VCaP (cell line): ENCODE measurements around the gene RBM38.

Experiments
- H3K27ac ChIP-seq: fragments of 450-650 bp; 2 replicates; pipeline ENCODE4 v1.5.1; 2017
- TF ChIP-seq, protein P1 (sequence below): fragments of 450-650 bp; conservative IDR thresholded peaks from 2 replicates; pipeline ENCODE4 v1.5.1; 2017; ENCODE audit warnings: mild to moderate bottlenecking, moderate library complexity

Gene RBM38

GRCh38 chr20:57371363-57371762 is 19.8 kb upstream of the RBM38 start:
- H3K27ac ChIP-seq: no peak overlapping the region
- TF ChIP-seq, protein P1, sequence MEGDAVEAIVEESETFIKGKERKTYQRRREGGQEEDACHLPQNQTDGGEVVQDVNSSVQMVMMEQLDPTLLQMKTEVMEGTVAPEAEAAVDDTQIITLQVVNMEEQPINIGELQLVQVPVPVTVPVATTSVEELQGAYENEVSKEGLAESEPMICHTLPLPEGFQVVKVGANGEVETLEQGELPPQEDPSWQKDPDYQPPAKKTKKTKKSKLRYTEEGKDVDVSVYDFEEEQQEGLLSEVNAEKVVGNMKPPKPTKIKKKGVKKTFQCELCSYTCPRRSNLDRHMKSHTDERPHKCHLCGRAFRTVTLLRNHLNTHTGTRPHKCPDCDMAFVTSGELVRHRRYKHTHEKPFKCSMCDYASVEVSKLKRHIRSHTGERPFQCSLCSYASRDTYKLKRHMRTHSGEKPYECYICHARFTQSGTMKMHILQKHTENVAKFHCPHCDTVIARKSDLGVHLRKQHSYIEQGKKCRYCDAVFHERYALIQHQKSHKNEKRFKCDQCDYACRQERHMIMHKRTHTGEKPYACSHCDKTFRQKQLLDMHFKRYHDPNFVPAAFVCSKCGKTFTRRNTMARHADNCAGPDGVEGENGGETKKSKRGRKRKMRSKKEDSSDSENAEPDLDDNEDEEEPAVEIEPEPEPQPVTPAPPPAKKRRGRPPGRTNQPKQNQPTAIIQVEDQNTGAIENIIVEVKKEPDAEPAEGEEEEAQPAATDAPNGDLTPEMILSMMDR: no peak

GRCh38 chr20:57372157-57372556 is 19.0 kb upstream of the RBM38 start:
- H3K27ac ChIP-seq: no peak overlapping the region
- TF ChIP-seq, protein P1: no peak

DNA sequence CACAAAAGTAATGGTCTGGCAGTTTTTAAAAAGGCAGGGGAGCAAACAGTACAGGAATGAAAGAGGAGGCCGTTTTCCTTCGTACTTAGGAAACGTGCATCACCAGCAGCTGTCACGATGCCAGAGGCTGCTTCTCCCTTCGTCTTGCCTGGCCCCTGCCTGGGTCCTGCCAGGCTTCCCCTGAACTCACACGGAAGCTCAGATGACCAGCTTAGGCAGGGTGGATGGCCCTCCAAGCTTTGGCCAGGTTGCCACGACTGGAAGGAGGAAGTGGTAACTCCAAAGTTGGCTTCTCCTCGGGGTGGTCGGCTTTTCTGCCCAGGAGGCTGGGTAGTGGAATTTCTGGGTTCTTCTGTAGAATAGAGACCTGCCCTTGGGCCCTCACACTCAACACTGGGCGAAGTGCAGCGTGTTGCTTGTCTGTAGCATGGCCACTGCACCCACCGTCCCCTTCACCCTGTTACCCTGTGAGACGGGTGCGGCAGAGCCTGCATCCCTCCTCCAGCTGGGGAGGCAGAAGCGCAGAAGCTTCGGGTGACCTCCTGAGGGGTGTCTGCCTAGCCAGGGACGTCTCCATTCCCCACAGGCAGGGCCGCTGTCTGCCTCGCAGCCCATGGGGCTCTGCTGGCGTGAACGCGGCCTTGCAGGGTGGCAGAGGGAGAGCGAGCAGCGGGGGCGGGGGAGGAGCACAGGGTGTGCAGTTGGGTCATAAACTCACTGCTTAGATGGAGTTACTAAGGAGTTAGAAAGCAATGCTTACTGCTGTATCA is 18.4 kb upstream of the RBM38 start:
- TF ChIP-seq, protein P1: no peak
- no peak overlapping the region for H3K27ac ChIP-seq

DNA sequence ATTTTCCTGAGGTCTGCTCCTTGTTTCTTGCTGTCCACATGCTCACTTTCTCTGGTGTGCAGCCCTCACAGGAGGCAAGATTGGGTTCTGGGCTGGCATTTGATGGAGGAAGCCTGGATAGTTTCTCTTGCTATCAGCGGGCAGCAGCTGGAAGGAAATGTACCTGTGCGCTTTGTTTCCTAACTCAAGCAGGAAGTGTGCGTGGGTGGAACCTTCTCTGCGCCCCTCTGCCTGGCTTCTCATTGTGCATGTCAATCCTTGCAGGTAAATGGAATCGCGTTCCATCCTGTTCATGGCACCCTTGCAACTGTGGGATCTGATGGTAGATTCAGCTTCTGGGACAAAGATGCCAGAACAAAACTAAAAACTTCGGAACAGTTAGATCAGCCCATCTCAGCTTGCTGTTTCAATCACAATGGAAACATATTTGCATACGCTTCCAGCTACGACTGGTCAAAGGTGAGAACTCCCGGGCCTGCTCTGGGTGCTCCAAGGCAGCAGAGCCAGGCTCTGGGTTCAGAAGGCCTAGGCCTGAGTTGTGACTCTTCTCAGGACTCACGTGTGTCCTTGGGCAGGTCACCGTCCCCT is 16.8 kb upstream of the RBM38 start:
- no peak overlapping the region for H3K27ac ChIP-seq
- TF ChIP-seq, protein P1: no peak

DNA sequence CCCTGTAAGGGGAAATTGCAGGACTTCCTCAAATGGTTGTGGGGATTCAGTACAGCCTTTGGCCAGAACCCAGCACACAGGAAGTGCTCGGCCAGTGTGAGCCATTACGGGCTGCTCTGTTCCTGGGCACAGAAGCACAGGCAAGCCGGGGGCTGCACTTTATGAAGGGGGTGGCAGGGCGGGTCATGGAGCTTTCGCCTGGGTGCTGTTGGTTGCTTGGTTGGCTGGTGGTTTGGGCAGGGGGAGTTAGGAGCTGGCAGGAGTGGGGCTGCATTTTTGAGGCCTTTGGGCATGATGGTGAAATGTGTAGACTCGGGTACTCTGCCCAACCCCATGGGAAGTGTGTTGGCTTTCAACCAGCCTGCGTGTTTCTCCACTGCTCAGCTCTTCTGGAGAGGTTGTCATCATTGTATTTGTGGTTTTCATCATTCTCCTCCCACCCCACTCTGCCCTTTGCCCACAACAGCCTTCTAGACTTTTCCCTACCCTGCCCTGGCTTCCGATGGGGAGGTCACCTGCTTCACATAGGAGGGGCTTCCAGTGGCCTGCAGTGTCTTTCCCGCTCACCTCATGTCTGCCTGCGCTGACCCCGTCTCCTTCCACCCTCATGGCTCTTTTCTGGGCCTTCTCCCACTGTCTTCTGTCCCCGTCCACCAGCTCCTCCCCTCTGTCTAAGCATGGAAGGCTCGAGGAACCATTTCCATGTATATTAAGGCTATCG is 16.1 kb upstream of the RBM38 start:
- no peak overlapping the region for H3K27ac ChIP-seq
- TF ChIP-seq, protein P1: no peak

- TF ChIP-seq, protein P1: no peak
- no peak overlapping the region for H3K27ac ChIP-seq
These were observed 15.5 kb upstream of the RBM38 start for GRCh38 chr20:57375652-57376230.

GRCh38 chr20:57377350-57377749 is 13.8 kb upstream of the RBM38 start:
- no peak overlapping the region for H3K27ac ChIP-seq
- TF ChIP-seq, protein P1: no peak
